Neural crest cell (in vitro differentiated cells): Measurements from ENCODE around the gene IFI27L1. TPM values are rescaled to one million over a fixed set of nuclear protein-coding genes. Genes with fewer than 3 reads are reported as not detected.
A peak's percentile ranks its signal among the peaks of the same experiment; 100 is the strongest.

Source experiments
- DNase-seq: peaks from one replicate; pipeline ENCODE4 v3.0.0; 2021; ENCODE audit warnings: low read depth, mixed read lengths, low spot score
- H3K27ac Mint-ChIP-seq: one replicate; pipeline ENCODE4 v1.8.0; 2021; ENCODE audit warnings: mild to moderate bottlenecking, mixed read lengths; ENCODE audit not compliant: unreplicated experiment
- H3K27me3 Mint-ChIP-seq: 2 replicates; pipeline ENCODE4 v1.8.0; 2021; ENCODE audit warnings: low read depth, mild to moderate bottlenecking, mixed read lengths
- H3K36me3 Mint-ChIP-seq: 2 replicates; pipeline ENCODE4 v1.8.0; 2021; ENCODE audit warnings: low read depth, mild to moderate bottlenecking, mixed read lengths
- H3K4me1 Mint-ChIP-seq: 2 replicates; pipeline ENCODE4 v1.8.0; 2021; ENCODE audit warnings: mixed read lengths
- H3K4me3 Mint-ChIP-seq: one replicate; pipeline ENCODE4 v1.8.0; 2021; ENCODE audit warnings: mild to moderate bottlenecking, mixed read lengths
- H3K9me3 Mint-ChIP-seq: 2 replicates; pipeline ENCODE4 v1.8.0; 2021; ENCODE audit warnings: mixed read lengths
- total RNA-seq: library from RNA; stranded (reverse); gene quantifications from 2 replicates; pipeline ENCODE4 v1.2.1, GENCODE V29; 2021
- TF ChIP-seq, protein P1 (sequence below): fragments of 200-600 bp; sonication (generic); conservative IDR thresholded peaks from 2 replicates; pipeline ENCODE4 v1.5.0; 2021; ENCODE audit warnings: antibody characterized with exemption, mild to moderate bottlenecking

IFI27L1 gene
- total RNA-seq, 1 donor from 2014 or later: 39.7 TPM

DNA sequence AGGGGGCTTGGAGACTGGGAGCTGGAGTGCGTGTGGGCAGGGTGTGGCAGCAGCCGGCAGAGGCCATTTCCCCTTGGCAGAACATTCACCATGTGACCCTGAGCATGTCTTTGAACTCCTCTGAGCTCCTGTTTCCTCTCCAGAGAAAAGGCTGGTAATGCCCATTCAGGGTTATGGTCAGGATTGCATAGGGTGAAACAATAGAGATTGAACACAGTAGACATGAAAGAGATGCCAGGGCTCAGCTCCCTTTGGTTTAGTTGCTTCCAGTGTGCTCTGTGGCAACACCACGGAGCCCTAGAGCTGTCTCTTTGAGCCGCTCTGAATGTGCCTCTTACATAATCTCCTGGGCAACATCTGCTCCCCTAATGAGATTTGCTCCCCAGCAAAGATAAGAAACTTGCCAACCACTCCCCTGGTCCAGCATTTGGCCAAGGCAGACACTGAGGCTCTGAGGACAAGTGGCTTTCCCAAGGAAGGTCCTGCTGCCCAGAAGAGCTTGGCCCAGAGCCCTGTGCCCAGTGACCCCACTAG is 34.0 kb downstream of the IFI27L1 start:
- DNase-seq: no peak
- Mint-ChIP-seq H3K9me3 (no peaks in the 10 kb centered on the region), H3K4me3 (no peak overlapping the region), H3K36me3 (no peaks in the 10 kb centered on the region), H3K27ac (no peak overlapping the region), H3K27me3 (no peaks in the 10 kb centered on the region), H3K4me1 (peaks cover 28% of the 10 kb centered on the region)
- TF ChIP-seq, protein P1, sequence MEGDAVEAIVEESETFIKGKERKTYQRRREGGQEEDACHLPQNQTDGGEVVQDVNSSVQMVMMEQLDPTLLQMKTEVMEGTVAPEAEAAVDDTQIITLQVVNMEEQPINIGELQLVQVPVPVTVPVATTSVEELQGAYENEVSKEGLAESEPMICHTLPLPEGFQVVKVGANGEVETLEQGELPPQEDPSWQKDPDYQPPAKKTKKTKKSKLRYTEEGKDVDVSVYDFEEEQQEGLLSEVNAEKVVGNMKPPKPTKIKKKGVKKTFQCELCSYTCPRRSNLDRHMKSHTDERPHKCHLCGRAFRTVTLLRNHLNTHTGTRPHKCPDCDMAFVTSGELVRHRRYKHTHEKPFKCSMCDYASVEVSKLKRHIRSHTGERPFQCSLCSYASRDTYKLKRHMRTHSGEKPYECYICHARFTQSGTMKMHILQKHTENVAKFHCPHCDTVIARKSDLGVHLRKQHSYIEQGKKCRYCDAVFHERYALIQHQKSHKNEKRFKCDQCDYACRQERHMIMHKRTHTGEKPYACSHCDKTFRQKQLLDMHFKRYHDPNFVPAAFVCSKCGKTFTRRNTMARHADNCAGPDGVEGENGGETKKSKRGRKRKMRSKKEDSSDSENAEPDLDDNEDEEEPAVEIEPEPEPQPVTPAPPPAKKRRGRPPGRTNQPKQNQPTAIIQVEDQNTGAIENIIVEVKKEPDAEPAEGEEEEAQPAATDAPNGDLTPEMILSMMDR: no peak

- Mint-ChIP-seq H3K9me3 (peaks cover 2% of the 10 kb centered on the region), H3K27ac (no peak overlapping the region), H3K27me3 (peaks cover 2% of the 10 kb centered on the region), H3K4me1 (peaks cover 28% of the 10 kb centered on the region), H3K4me3 (no peak overlapping the region), H3K36me3 (no peaks in the 10 kb centered on the region)
- no peak for DNase-seq
- TF ChIP-seq, protein P1: no peak
Observed at GRCh38 chr14:94115631-94116030, 34.5 kb downstream of the IFI27L1 start.

GRCh38 chr14:94116701-94117100 is 35.6 kb downstream of the IFI27L1 start:
- peak overlapping the region; percentile 43 for H3K27ac Mint-ChIP-seq
- TF ChIP-seq, protein P1: no peak
- no peak for DNase-seq
- H3K27me3 Mint-ChIP-seq: peaks cover 5% of the 10 kb centered on the region
- peaks cover 28% of the 10 kb centered on the region for H3K4me1 Mint-ChIP-seq
- peaks cover 7% of the 10 kb centered on the region for H3K9me3 Mint-ChIP-seq
- H3K4me3 Mint-ChIP-seq: no peak overlapping the region
- no peaks in the 10 kb centered on the region for H3K36me3 Mint-ChIP-seq

DNA sequence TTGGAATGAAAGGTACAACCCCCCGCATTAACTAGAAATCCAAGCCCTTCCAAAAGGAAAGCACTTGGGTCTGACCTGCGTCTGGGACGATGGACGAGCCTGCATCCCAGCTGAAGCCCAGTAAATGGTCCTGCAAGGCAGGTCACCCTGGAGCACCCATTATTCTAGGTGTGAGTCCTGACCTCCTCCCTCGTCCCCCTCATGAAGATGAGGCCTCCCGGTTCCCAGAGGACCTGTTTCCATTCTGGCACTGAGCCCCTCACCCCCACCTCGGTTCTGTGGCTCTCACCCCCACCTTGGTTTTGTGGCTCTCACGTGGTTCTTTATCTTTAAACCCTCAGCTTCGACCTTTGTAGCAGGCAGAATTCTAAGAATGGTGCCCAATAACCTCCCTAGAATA is 36.7 kb downstream of the IFI27L1 start:
- Mint-ChIP-seq H3K4me1 (peaks cover 18% of the 10 kb centered on the region), H3K4me3 (no peak overlapping the region), H3K36me3 (no peaks in the 10 kb centered on the region), H3K9me3 (peaks cover 7% of the 10 kb centered on the region), H3K27me3 (peaks cover 5% of the 10 kb centered on the region), H3K27ac (no peak overlapping the region)
- no peak for DNase-seq
- TF ChIP-seq, protein P1: no peak

DNA sequence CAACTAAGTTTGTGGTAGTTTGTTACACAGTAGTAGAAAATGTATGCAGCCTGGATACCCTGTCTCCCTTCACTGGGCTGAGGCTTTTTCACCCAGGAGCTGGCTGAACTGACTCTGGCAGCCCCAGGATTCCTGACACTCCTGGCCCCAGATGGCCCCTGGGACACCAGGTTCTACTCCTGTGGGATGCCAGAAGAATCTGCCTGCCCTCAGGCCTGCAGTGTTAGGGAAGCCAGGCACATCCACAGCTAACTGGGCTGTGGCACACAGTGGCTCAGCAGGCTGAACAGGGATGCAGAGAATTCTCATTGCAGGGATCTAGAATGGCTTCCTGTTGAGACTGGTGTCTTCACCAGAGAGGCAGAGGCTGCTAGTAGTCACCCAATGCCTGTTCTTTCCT is 38.0 kb downstream of the IFI27L1 start:
- no peak overlapping the region for H3K4me3 Mint-ChIP-seq
- DNase-seq: no peak
- TF ChIP-seq, protein P1: no peak
- H3K27me3 Mint-ChIP-seq: peaks cover 5% of the 10 kb centered on the region
- no peaks in the 10 kb centered on the region for H3K36me3 Mint-ChIP-seq
- no peak overlapping the region for H3K27ac Mint-ChIP-seq
- H3K9me3 Mint-ChIP-seq: peaks cover 7% of the 10 kb centered on the region
- H3K4me1 Mint-ChIP-seq: peaks cover 14% of the 10 kb centered on the region
